Dendritic cell treated with granulocyte-macrophage colony-stimulating factor and Interleukin-4, amounts not matched to agents 40 ng/mL and 50 ng/mL, for 4 days (primary cell): Measurements from ENCODE around the gene SAMD4A.

Experiments
- H3K27ac Mint-ChIP-seq: one replicate; pipeline ENCODE4 v1.8.0; 2022; ENCODE audit warnings: mild to moderate bottlenecking, mixed read lengths
- H3K27me3 Mint-ChIP-seq: one replicate; pipeline ENCODE4 v1.8.0; 2022; ENCODE audit warnings: mild to moderate bottlenecking, mixed read lengths
- H3K36me3 Mint-ChIP-seq: one replicate; pipeline ENCODE4 v1.8.0; 2022; ENCODE audit warnings: low read depth, mixed read lengths
- H3K4me1 Mint-ChIP-seq: one replicate; pipeline ENCODE4 v1.8.0; 2022; ENCODE audit warnings: low read depth, mixed read lengths
- H3K4me3 Mint-ChIP-seq: one replicate; pipeline ENCODE4 v1.8.0; 2022; ENCODE audit warnings: mild to moderate bottlenecking, moderate library complexity, mixed read lengths
- H3K9me3 Mint-ChIP-seq: one replicate; pipeline ENCODE4 v1.8.0; 2022; ENCODE audit warnings: mixed read lengths
- intact Hi-C: fragments of 100-400 bp; cut with micrococcal nuclease; formaldehyde crosslinking; loops from one replicate; pipeline ENCODE4 v1.15.0; 2022

Gene SAMD4A

GRCh38 chr14:54700717-54701116 is 133.8 kb downstream of the SAMD4A start:
- H3K36me3 Mint-ChIP-seq = no peaks in the 10 kb centered on the region

GRCh38 chr14:54702014-54702491 is 135.1 kb downstream of the SAMD4A start:
- Mint-ChIP-seq H3K9me3 (no peaks in the 10 kb centered on the region), H3K27ac (no peak overlapping the region), H3K4me3 (no peak overlapping the region), H3K27me3 (peaks cover 3% of the 10 kb centered on the region), H3K4me1 (peaks cover 12% of the 10 kb centered on the region), H3K36me3 (no peaks in the 10 kb centered on the region)
- intact Hi-C loops = no loop called here

More at GRCh38 chr14:54700717-54701116, 133.8 kb downstream of the SAMD4A start:
- Mint-ChIP-seq H3K4me3 (no peak overlapping the region), H3K27ac (no peak overlapping the region), H3K4me1 (peaks cover 4% of the 10 kb centered on the region), H3K9me3 (no peaks in the 10 kb centered on the region), H3K27me3 (peaks cover 3% of the 10 kb centered on the region)
- intact Hi-C loops = no loop called here

- peaks cover 12% of the 10 kb centered on the region for H3K4me1 Mint-ChIP-seq
- no peak overlapping the region for H3K4me3 Mint-ChIP-seq
- H3K36me3 Mint-ChIP-seq = no peaks in the 10 kb centered on the region
- peaks cover 3% of the 10 kb centered on the region for H3K27me3 Mint-ChIP-seq
- intact Hi-C loops = no loop called here
- no peaks in the 10 kb centered on the region for H3K9me3 Mint-ChIP-seq
- H3K27ac Mint-ChIP-seq = no peak overlapping the region
Observed at GRCh38 chr14:54702492-54702891, 135.6 kb downstream of the SAMD4A start.

GRCh38 chr14:54703082-54703481 is 136.2 kb downstream of the SAMD4A start:
- Mint-ChIP-seq H3K4me3 (no peak overlapping the region), H3K27me3 (peaks cover 3% of the 10 kb centered on the region), H3K4me1 (peaks cover 12% of the 10 kb centered on the region), H3K9me3 (no peaks in the 10 kb centered on the region), H3K27ac (no peak overlapping the region), H3K36me3 (no peaks in the 10 kb centered on the region)
- intact Hi-C loops = no loop called here

GRCh38 chr14:54703724-54704123 is 136.8 kb downstream of the SAMD4A start:
- peaks cover 3% of the 10 kb centered on the region for H3K27me3 Mint-ChIP-seq
- peaks cover 8% of the 10 kb centered on the region for H3K4me1 Mint-ChIP-seq
- H3K27ac Mint-ChIP-seq = no peak overlapping the region
- no peaks in the 10 kb centered on the region for H3K36me3 Mint-ChIP-seq
- H3K4me3 Mint-ChIP-seq = no peak overlapping the region
- intact Hi-C loops = no loop called here
- H3K9me3 Mint-ChIP-seq = no peaks in the 10 kb centered on the region

GRCh38 chr14:54704768-54705167 is 137.8 kb downstream of the SAMD4A start:
- no peaks in the 10 kb centered on the region for H3K9me3 Mint-ChIP-seq
- H3K27ac Mint-ChIP-seq = no peak overlapping the region
- peaks cover 2% of the 10 kb centered on the region for H3K27me3 Mint-ChIP-seq
- no peak overlapping the region for H3K4me3 Mint-ChIP-seq
- no peaks in the 10 kb centered on the region for H3K36me3 Mint-ChIP-seq
- peaks cover 7% of the 10 kb centered on the region for H3K4me1 Mint-ChIP-seq
- intact Hi-C loops = no loop called here

- Mint-ChIP-seq H3K27ac (no peak overlapping the region), H3K27me3 (no peaks in the 10 kb centered on the region), H3K9me3 (no peaks in the 10 kb centered on the region), H3K4me3 (no peak overlapping the region), H3K36me3 (no peaks in the 10 kb centered on the region), H3K4me1 (peaks cover 11% of the 10 kb centered on the region)
- intact Hi-C loops = no loop called here
Observed at GRCh38 chr14:54706769-54707168, 139.8 kb downstream of the SAMD4A start.

- Mint-ChIP-seq H3K4me1 (peaks cover 24% of the 10 kb centered on the region), H3K4me3 (no peak overlapping the region), H3K27me3 (no peaks in the 10 kb centered on the region), H3K27ac (no peak overlapping the region), H3K36me3 (no peaks in the 10 kb centered on the region), H3K9me3 (no peaks in the 10 kb centered on the region)
- intact Hi-C loops = no loop called here
Observed at GRCh38 chr14:54708161-54708560, 141.2 kb downstream of the SAMD4A start.

GRCh38 chr14:54708982-54709381 is 142.1 kb downstream of the SAMD4A start:
- H3K36me3 Mint-ChIP-seq = no peaks in the 10 kb centered on the region
- no peak overlapping the region for H3K27ac Mint-ChIP-seq

GRCh38 chr14:54709444-54709843 is 142.5 kb downstream of the SAMD4A start:
- H3K27me3 Mint-ChIP-seq = no peaks in the 10 kb centered on the region
- intact Hi-C loops = no loop called here
- H3K4me3 Mint-ChIP-seq = no peak overlapping the region
- H3K4me1 Mint-ChIP-seq = peaks cover 24% of the 10 kb centered on the region
- no peaks in the 10 kb centered on the region for H3K9me3 Mint-ChIP-seq
- no peaks in the 10 kb centered on the region for H3K36me3 Mint-ChIP-seq
- no peak overlapping the region for H3K27ac Mint-ChIP-seq

More at GRCh38 chr14:54708982-54709381, 142.1 kb downstream of the SAMD4A start:
- H3K4me3 Mint-ChIP-seq = no peak overlapping the region
- H3K9me3 Mint-ChIP-seq = no peaks in the 10 kb centered on the region
- H3K27me3 Mint-ChIP-seq = no peaks in the 10 kb centered on the region
- intact Hi-C loops = no loop called here
- H3K4me1 Mint-ChIP-seq = peaks cover 24% of the 10 kb centered on the region

GRCh38 chr14:54709867-54710266 is 142.9 kb downstream of the SAMD4A start:
- H3K36me3 Mint-ChIP-seq = no peaks in the 10 kb centered on the region
- intact Hi-C loops = no loop called here
- H3K4me1 Mint-ChIP-seq = peaks cover 24% of the 10 kb centered on the region
- no peak overlapping the region for H3K4me3 Mint-ChIP-seq
- H3K9me3 Mint-ChIP-seq = no peaks in the 10 kb centered on the region
- H3K27me3 Mint-ChIP-seq = no peaks in the 10 kb centered on the region
- no peak overlapping the region for H3K27ac Mint-ChIP-seq

GRCh38 chr14:54711312-54711711 is 144.4 kb downstream of the SAMD4A start:
- Mint-ChIP-seq H3K9me3 (no peaks in the 10 kb centered on the region), H3K27ac (no peak overlapping the region), H3K4me3 (no peak overlapping the region), H3K27me3 (no peaks in the 10 kb centered on the region), H3K4me1 (peaks cover 22% of the 10 kb centered on the region), H3K36me3 (no peaks in the 10 kb centered on the region)
- intact Hi-C loops = no loop called here

- H3K27ac Mint-ChIP-seq = no peak overlapping the region
- H3K36me3 Mint-ChIP-seq = no peaks in the 10 kb centered on the region
- no peak overlapping the region for H3K4me3 Mint-ChIP-seq
- H3K4me1 Mint-ChIP-seq = peaks cover 16% of the 10 kb centered on the region
- intact Hi-C loops = no loop called here
- no peaks in the 10 kb centered on the region for H3K9me3 Mint-ChIP-seq
- H3K27me3 Mint-ChIP-seq = no peaks in the 10 kb centered on the region
Observed at GRCh38 chr14:54711812-54712464, 145.0 kb downstream of the SAMD4A start.

GRCh38 chr14:54712465-54713200 is 145.7 kb downstream of the SAMD4A start:
- H3K9me3 Mint-ChIP-seq = no peaks in the 10 kb centered on the region
- H3K27ac Mint-ChIP-seq = peak overlapping the region; percentile 66
- H3K4me3 Mint-ChIP-seq = no peak overlapping the region
- no peaks in the 10 kb centered on the region for H3K27me3 Mint-ChIP-seq
- H3K4me1 Mint-ChIP-seq = peaks cover 16% of the 10 kb centered on the region
- intact Hi-C loops = no loop called here
- H3K36me3 Mint-ChIP-seq = no peaks in the 10 kb centered on the region
